Measurements from ENCODE around the gene NBPF1. TPM values are rescaled to one million over a fixed set of nuclear protein-coding genes. Genes with fewer than 3 reads are reported as not detected.
"Not testable (repeated sequence)": the region's sequence is repeated elsewhere in the genome, so short reads cannot be mapped to it uniquely, and the experiment has no call there.

NBPF1 gene
- total RNA-seq, 6 experiments from 2014 or later: 22.7 to 30.7 (median 24.1) TPM

DNA sequence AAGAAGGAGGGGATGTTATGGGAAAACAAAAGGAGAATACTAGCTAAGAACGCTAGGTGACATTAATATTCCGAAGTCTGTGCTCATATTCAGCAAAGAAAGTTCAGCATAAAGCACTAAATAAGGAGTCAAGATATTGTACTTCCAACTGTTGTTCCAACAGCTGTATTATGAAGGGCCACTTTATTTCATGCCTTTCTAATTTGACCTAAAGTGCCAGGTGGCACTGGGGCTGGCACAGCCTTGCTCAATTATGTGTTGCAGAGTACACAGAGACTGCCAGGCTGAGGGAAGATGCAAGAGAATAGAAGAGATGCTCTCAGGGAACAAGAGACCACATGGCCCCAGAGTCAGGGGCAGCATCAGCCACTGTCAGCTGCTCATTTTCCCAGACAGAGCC, 9.7 kb downstream of the NBPF1 start:
- no CpG with 5 or more reads among the region's 2 CpGs for WGBS (ENCODE audit: insufficient coverage, low coverage, low lambda C conversion rate, missing lambda C conversion rate)
- peak in 1 of 3 donors; percentile 22 for DNase-seq
- H3K27ac ChIP-seq; ATAC-seq; H3K27me3 ChIP-seq; intact Hi-C loops (cut with DNase I); H3K4me3 ChIP-seq; H3K9me3 ChIP-seq: not testable (repeated sequence)
- peaks cover 0 to 12% (median 2%) of the 10 kb centered on the region in 4 donors for H3K36me3 ChIP-seq
- peaks cover 0 to 35% (median 19%) of the 10 kb centered on the region in 4 donors for H3K4me1 ChIP-seq

GRCh38 chr1:16602336-16603011, 10.9 kb downstream of the NBPF1 start:
- ATAC-seq; H3K27me3 ChIP-seq; H3K27ac ChIP-seq; H3K4me3 ChIP-seq; intact Hi-C loops (cut with DNase I); H3K9me3 ChIP-seq: not testable (repeated sequence)
- H3K36me3 ChIP-seq: peaks cover 0 to 12% (median 2%) of the 10 kb centered on the region in 4 donors
- DNase-seq: peak in 1 of 3 donors; percentile 14
- peaks cover 0 to 28% (median 13%) of the 10 kb centered on the region in 4 donors for H3K4me1 ChIP-seq
- 100% methylated on average over 1 of the region's 5 CpGs for WGBS (ENCODE audit: insufficient coverage, low coverage, low lambda C conversion rate, missing lambda C conversion rate)

DNA sequence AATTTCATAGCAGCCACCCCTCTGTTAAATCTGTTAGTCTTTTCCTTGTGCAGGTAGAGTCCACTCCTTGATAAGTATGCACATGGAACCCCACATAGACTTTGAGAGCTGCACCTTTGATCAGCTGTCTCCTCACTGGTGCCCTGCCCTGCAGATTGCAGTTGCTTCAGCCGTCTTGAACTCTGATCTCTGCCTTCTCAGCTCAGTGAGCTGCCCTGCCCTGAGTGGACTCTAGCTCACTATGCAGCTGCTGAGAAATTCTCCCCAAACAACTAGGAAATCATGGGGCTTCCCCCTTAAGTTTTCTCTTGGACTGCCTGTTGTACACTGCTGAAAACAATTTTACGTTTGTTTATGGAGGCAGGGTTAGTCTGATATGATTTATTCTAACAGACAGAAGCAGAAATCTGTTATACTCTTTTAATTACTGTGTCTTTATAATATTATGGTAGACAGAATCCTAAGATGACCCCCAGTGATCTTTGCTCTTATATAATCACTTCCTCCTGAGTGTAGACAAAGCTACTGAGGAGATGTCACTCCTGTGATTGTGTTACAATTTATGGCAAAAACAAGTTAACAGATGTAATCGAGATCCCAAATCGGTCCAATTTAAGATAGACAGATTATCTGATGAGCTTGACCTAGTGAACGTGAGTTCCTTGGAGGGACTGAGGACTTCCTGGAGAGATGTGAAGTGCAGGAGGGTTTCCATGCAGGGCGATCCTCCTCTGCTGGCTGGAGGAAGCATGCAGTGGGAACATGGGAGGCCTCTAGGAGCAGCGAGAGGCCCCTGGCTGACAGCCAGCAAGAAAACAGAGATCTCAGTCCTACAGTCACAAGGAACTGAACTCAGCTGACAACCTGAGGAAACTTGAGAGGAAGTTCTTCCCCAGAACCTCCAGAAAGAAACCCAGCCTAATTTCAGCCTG, 12.2 kb downstream of the NBPF1 start:
- H3K27me3 ChIP-seq; H3K27ac ChIP-seq; H3K4me3 ChIP-seq; intact Hi-C loops (cut with DNase I); H3K9me3 ChIP-seq; DNase-seq: not testable (repeated sequence)
- Histone ChIP-seq H3K36me3 (peaks cover 0 to 12% (median 0%) of the 10 kb centered on the region in 4 donors), H3K4me1 (peaks cover 0 to 15% (median 5%) of the 10 kb centered on the region in 4 donors)
- ATAC-seq: peak; percentile 38 to 78 (median 58)
- WGBS (ENCODE audit: insufficient coverage, low coverage, low lambda C conversion rate, missing lambda C conversion rate): 54% methylated on average over 3 of the region's 7 CpGs

DNA sequence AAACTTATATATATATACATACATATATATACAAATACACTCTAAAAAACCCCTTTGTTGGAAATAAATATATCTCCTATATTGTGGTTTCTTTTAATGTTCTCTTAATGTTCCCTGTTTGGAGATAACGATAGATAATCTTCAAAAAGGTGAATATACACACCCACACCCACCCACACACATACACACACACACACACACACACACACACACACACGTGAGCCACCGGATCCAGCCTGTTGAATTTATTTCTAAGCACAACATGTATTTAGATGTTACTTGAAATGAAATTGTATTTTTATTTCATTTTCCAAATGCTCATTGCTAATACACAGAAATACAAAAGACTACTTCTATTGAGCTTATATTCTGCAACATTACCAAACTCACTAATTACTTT, 14.0 kb downstream of the NBPF1 start:
- H3K27me3 ChIP-seq; H3K4me3 ChIP-seq; intact Hi-C loops (cut with DNase I); H3K9me3 ChIP-seq; H3K36me3 ChIP-seq; H3K27ac ChIP-seq; DNase-seq; H3K4me1 ChIP-seq; ATAC-seq: not testable (repeated sequence)
- 94% methylated on average over 3 of the region's 3 CpGs for WGBS (ENCODE audit: insufficient coverage, low coverage, low lambda C conversion rate, missing lambda C conversion rate)

- DNase-seq; ATAC-seq; H3K9me3 ChIP-seq; H3K36me3 ChIP-seq; H3K27me3 ChIP-seq; intact Hi-C loops (cut with DNase I); H3K27ac ChIP-seq; H3K4me1 ChIP-seq; H3K4me3 ChIP-seq: not testable (repeated sequence)
- WGBS (ENCODE audit: insufficient coverage, low coverage, low lambda C conversion rate, missing lambda C conversion rate): 91% methylated on average over 1 of the region's 1 CpG
Measured at GRCh38 chr1:16595216-16595615, 18.1 kb downstream of the NBPF1 start.

GRCh38 chr1:16591845-16592244, 21.5 kb downstream of the NBPF1 start:
- peak overlapping the region in 1 of 3 donors; percentile 25 for H3K27ac ChIP-seq
- H3K4me3 ChIP-seq; H3K36me3 ChIP-seq; ATAC-seq; intact Hi-C loops (cut with DNase I); H3K4me1 ChIP-seq; H3K27me3 ChIP-seq; H3K9me3 ChIP-seq: not testable (repeated sequence)
- TF ChIP-seq, protein P1, sequence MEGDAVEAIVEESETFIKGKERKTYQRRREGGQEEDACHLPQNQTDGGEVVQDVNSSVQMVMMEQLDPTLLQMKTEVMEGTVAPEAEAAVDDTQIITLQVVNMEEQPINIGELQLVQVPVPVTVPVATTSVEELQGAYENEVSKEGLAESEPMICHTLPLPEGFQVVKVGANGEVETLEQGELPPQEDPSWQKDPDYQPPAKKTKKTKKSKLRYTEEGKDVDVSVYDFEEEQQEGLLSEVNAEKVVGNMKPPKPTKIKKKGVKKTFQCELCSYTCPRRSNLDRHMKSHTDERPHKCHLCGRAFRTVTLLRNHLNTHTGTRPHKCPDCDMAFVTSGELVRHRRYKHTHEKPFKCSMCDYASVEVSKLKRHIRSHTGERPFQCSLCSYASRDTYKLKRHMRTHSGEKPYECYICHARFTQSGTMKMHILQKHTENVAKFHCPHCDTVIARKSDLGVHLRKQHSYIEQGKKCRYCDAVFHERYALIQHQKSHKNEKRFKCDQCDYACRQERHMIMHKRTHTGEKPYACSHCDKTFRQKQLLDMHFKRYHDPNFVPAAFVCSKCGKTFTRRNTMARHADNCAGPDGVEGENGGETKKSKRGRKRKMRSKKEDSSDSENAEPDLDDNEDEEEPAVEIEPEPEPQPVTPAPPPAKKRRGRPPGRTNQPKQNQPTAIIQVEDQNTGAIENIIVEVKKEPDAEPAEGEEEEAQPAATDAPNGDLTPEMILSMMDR (IDR thresholded peaks at IDR 0.05): peak in 1 of 4 donors; percentile 21
- peak in 1 of 3 donors; percentile 16 for DNase-seq
- 2% methylated on average over 6 of the region's 8 CpGs for WGBS (ENCODE audit: insufficient coverage, low coverage, low lambda C conversion rate, missing lambda C conversion rate)

GRCh38 chr1:16588081-16588480, 25.3 kb downstream of the NBPF1 start:
- H3K27me3 ChIP-seq; H3K4me1 ChIP-seq; H3K4me3 ChIP-seq; H3K27ac ChIP-seq; intact Hi-C loops (cut with DNase I); H3K36me3 ChIP-seq; DNase-seq; H3K9me3 ChIP-seq; ATAC-seq: not testable (repeated sequence)
- WGBS (ENCODE audit: insufficient coverage, low coverage, low lambda C conversion rate, missing lambda C conversion rate): 88% methylated on average over 5 of the region's 5 CpGs

DNA sequence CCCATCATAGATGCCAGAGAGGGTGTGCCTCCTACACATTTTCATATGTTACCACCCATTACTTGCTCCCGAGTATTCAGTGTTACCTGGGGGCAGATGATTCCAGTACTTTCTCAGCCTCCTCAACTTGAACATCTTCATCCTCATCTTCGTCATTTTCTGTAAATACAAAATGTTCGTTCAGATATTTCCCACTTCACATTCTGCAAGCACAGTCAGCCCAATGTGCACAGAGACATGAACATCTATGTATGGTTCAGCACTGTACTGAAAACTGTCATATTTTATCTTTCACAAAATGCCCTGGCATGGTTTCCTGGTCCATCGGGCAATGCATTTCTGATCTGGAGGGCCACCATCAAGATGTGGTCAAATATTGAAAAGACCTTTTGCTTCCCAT, 25.7 kb downstream of the NBPF1 start:
- H3K27me3 ChIP-seq; intact Hi-C loops (cut with DNase I); H3K9me3 ChIP-seq; DNase-seq; H3K27ac ChIP-seq; H3K4me1 ChIP-seq; H3K4me3 ChIP-seq; H3K36me3 ChIP-seq; ATAC-seq: not testable (repeated sequence)
- WGBS (ENCODE audit: insufficient coverage, low coverage, low lambda C conversion rate, missing lambda C conversion rate): 88% methylated on average over 4 of the region's 4 CpGs

GRCh38 chr1:16565324-16565723, 48.0 kb downstream of the NBPF1 start:
- H3K27me3 ChIP-seq; ATAC-seq; H3K27ac ChIP-seq; intact Hi-C loops (cut with DNase I); H3K36me3 ChIP-seq; H3K9me3 ChIP-seq; H3K4me3 ChIP-seq; H3K4me1 ChIP-seq: not testable (repeated sequence)
- DNase-seq: peak in 1 of 3 donors; percentile 22
- no CpG with 5 or more reads among the region's 1 CpG for WGBS (ENCODE audit: insufficient coverage, low coverage, low lambda C conversion rate, missing lambda C conversion rate)

GRCh38 chr1:16561035-16561434, 52.3 kb downstream of the NBPF1 start:
- H3K4me1 ChIP-seq; H3K4me3 ChIP-seq; ATAC-seq; H3K36me3 ChIP-seq; H3K27me3 ChIP-seq; H3K9me3 ChIP-seq; intact Hi-C loops (cut with DNase I); H3K27ac ChIP-seq; DNase-seq: not testable (repeated sequence)
- 70% methylated on average over 3 of the region's 4 CpGs for WGBS (ENCODE audit: insufficient coverage, low coverage, low lambda C conversion rate, missing lambda C conversion rate)
